GM12864 (cell line): ENCODE data around the gene VARS1.
"Not testable (repeated sequence)": the region's sequence is repeated elsewhere in the genome, so short reads cannot be mapped to it uniquely, and the experiment has no call there.

ENCODE experiments used
- DNase-seq: peaks from one replicate; pipeline ENCODE4 v3.0.0-alpha.2; 2011; ENCODE audit warnings: low read depth
- H3K4me3 ChIP-seq: 2 replicates; pipeline ENCODE4 v1.5.1; 2011; ENCODE audit warnings: mild to moderate bottlenecking, low read depth, low read length, control low read depth
- TF ChIP-seq, protein P1 (sequence below): IDR thresholded peaks from 2 replicates; pipeline ENCODE4 v1.5.1; 2011; ENCODE audit warnings: low read depth, mild to moderate bottlenecking, moderate library complexity, low read length, control low read depth, inconsistent platforms; ENCODE audit errors: missing control alignments

The VARS1 gene

DNA sequence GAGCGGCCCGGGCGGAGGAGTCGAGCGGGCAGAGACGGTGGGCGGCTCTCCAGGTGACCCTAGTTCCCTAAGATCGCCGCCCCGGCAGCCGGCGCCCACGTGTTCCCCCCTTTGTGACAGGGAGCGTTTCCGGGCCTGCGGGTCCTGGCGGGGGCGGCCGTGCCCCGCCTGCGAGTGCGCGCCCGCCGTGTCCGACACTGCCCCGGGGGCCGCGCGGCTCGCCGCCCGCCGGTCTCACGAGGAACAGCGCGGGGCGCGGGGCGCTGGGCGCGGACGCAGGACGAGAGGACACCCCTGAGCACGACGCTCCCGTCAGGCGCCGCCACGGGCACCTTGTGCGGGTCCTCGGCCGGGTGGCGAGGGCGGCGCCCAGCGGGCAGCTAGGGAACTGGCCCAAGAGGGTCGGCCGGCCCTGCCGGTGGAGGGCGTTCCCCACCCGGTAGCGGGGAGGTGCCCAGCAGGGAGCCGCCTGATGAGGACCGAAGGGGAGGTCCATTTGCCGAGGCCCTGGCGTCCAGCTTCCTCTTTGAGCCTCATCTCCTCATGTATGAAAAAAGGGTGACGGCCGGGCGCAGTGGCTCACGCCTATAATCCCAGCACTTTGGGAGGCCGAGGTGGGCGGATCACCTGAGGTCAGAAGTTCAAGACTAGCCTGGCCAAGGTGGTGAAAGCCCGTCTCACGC is at the start of gene VARS1:
Gene VARS1, minus strand, starts transcription at position 137 of the 683 bp plus-strand sequence. CDS start 535 bp downstream, outside the sequence.
- TF ChIP-seq, protein P1, sequence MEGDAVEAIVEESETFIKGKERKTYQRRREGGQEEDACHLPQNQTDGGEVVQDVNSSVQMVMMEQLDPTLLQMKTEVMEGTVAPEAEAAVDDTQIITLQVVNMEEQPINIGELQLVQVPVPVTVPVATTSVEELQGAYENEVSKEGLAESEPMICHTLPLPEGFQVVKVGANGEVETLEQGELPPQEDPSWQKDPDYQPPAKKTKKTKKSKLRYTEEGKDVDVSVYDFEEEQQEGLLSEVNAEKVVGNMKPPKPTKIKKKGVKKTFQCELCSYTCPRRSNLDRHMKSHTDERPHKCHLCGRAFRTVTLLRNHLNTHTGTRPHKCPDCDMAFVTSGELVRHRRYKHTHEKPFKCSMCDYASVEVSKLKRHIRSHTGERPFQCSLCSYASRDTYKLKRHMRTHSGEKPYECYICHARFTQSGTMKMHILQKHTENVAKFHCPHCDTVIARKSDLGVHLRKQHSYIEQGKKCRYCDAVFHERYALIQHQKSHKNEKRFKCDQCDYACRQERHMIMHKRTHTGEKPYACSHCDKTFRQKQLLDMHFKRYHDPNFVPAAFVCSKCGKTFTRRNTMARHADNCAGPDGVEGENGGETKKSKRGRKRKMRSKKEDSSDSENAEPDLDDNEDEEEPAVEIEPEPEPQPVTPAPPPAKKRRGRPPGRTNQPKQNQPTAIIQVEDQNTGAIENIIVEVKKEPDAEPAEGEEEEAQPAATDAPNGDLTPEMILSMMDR, result peak; percentile 84
- peak; percentile 64 for DNase-seq
- peak within 1 kb of the TSS; percentile 94 for H3K4me3 ChIP-seq

DNA sequence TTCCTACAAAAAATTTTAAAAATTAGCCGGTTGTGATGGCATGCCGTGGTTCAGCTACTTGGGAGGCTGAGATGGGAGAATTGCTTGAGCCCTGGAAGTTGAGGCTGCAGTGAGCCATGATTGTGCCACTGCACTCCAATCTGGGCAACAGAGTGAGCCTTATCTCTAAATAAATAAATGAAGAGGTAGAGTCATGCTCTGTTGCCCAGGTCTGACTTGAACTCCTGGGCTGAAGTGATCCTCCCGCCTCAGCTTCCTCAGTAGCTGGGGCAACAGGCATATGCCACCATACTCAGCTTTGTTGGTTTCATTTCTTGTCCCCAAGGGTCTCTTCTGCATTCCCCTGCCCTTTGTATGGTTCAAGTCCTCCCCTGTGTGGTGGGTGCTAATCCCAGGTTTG is 49.0 kb upstream of the VARS1 start:
- TF ChIP-seq, protein P1, result no peak
- H3K4me3 ChIP-seq, result no peak overlapping the region
- no peak for DNase-seq

DNA sequence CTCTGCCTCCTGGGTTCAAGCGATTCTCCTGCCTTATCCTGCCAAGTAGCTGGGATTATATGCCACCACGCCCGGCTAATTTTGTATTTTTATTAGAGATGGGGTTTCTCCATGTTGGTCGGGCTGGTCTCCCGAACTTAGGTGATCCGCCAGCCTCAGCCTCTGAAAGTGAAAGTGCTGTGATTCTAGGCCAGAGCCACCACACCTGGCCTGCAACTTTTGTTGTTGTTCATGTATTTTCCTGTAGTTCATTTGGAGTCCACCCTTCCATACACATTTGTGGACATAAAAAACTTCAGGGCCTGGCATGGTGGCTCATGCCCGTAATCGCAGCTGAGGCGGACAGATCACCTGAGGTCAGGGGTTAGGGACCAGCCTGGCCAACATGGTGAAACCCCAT is 46.5 kb upstream of the VARS1 start:
- no peak overlapping the region for H3K4me3 ChIP-seq
- DNase-seq, result no peak
- TF ChIP-seq, protein P1, result no peak

DNA sequence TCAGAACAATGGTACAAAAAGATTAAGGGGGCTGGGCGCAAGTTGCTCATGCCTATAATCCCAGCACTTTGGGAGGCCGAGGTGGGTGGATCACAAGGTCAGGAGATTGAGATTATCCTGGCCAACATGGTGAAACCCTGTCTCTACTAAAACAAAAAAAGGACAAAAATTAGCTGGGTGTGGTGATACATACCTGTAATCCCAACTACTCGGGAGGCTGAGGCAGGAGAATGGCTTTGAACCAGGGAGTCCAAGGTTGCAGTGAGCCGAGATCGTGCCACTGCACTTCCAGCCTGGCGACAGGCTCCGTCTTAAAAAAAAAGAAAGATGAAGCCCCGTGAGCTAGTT is 44.2 kb upstream of the VARS1 start:
- not testable (repeated sequence) for H3K4me3 ChIP-seq, DNase-seq

DNA sequence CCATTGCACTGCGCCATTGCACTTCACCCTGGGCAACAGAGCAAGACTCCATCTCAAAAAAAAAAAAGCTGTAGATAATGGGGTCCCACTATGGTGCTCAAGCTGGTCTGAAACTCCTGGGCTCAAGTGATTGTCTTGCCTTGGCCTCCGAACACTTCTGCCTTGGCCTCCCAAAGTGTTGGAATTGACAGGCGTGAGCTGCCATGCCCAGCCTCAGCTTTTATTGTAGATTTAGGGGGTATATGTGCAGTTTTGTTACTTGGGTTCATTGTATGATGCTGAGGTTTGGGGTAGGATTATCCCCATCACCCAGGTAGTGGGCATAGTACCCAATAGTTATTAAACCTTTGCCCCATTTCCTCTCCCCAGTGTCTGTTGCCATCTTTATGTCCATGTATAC is 43.4 kb upstream of the VARS1 start:
- TF ChIP-seq, protein P1, result no peak
- DNase-seq, result no peak
- H3K4me3 ChIP-seq, result peak overlapping the region; percentile 96

DNA sequence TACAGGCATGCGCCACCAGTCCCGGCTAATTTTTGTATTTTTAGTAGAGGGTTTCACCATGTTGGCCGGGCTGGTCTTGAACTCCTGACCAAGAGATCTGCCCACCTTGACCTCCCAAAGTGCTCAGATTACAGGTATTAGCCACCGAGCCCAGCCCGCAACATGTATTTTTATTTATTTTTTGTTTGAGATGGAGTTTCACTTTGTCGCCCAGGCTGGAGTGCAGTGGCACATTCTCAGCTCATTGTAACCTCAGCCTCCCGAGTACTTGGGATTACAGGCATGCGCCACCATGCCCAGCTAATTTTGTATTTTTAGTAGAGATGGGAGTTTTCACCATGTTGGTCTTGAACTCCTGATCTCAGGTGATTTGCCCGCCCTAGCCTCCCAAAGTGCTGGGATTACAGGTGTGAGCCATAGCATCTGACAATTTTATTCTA is 42.6 kb upstream of the VARS1 start:
- H3K4me3 ChIP-seq, result peak overlapping the region; percentile 96
- not testable (repeated sequence) for DNase-seq

DNA sequence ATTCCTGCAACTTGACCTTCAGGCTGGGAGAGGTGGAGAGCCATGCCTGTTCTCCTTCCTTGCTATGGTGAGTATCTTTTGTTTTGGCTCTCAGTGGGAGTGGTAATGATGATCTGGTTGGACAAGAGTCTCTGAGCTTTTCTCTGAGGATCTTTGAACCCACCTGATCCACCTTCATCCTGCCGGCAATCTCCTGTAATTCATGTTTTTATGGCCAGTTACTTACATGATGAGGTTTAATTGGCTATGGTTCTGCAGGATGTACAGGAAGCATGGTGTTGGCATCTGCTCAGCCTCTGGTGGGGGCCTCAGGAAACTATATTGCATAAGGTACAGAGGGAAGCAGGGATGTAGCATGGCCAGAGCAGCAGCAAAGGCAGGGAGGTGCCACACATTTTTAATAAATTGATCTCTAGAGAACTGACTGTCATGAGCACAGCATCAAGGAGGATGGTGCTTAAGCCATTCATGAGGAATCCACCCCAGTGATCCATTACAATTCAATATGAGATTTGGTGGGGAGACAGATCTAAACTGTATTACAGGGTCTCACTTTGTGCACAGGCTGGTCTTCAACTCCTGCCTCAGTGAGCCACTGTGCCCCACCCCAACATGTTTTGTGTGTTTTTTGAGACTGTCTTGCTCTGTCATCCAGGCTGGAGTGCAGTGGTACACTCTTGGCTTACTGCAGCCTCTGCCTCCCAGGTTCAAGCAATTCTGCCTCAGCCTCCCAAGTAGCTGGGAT is 42.0 kb upstream of the VARS1 start:
- no peak for DNase-seq
- H3K4me3 ChIP-seq, result peak overlapping the region; percentile 96

More for the DNA sequence above, 42.0 kb upstream of the VARS1 start:
- TF ChIP-seq, protein P1, result no peak
